Measurements from ENCODE around the gene COIL.

COIL gene

DNA sequence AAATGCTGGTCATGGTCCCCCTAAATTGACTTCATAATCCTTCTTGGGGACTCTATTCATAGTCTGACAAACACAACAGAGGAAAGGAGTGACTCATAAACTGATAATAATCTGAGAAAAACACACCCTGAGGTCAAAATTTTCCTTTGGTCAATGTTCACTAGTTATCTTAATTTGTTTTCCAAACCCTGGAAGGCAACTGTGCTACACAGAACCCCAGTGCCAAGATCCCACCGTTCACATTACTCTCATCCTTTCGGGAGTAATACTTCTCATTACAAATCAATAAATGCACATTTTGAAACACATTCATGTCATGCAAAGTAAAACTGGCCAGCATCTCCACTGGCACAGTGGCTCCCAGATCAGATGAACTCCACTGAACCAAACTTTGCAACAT is 23.2 kb downstream of the COIL start:
- ChIA-PET CTCF (interaction anchor here (0.8 to 2.0 kb wide), 2 partner anchors 13 to 118 kb away, joined by 6 read pairs; no protein-coding TSS in a partner anchor), POLR2A (interaction anchor here (0.9 kb wide), 1 partner anchor 24 kb away, joined by 4 read pairs; the partner anchor contains the start of gene TRIM25)
- TF ChIP-seq, protein P1, sequence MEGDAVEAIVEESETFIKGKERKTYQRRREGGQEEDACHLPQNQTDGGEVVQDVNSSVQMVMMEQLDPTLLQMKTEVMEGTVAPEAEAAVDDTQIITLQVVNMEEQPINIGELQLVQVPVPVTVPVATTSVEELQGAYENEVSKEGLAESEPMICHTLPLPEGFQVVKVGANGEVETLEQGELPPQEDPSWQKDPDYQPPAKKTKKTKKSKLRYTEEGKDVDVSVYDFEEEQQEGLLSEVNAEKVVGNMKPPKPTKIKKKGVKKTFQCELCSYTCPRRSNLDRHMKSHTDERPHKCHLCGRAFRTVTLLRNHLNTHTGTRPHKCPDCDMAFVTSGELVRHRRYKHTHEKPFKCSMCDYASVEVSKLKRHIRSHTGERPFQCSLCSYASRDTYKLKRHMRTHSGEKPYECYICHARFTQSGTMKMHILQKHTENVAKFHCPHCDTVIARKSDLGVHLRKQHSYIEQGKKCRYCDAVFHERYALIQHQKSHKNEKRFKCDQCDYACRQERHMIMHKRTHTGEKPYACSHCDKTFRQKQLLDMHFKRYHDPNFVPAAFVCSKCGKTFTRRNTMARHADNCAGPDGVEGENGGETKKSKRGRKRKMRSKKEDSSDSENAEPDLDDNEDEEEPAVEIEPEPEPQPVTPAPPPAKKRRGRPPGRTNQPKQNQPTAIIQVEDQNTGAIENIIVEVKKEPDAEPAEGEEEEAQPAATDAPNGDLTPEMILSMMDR (IDR thresholded peaks at IDR 0.05; ENCODE audit: control extremely low read depth, extremely low read depth, low read depth, missing control alignments) = no peak
- DNase-seq (ENCODE audit: extremely low spot score) = no peak

DNA sequence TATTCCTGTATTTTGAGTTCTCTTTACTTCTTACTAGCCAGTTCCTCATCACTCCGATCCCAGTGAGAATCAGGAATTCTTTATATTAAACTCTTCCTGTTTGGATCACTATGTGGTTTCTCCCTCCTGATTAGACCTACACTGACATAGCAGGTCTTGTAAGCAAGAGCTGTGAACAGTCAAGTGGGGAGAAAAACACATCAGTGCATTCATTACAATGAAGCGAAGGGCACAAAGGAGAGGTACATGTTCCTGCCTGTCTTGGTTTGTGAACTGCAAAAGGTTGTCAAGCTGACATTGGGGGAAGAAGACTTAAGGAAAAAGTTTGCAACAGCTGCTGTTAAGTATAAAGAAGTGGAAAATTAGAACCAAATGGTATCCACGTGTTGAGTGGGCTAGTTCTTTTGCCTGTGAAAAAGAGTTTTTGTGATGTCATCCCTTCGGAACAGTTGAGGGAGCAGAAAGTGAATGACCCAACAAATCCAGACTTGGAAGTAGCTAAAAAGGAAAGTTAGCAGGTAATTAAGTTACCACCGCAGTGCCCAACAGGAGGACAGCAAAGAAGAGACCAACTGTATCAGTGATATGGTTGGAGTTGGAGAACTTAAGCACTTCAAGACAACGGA is 24.0 kb downstream of the COIL start:
- TF ChIP-seq, protein P1 (IDR thresholded peaks at IDR 0.05; ENCODE audit: control extremely low read depth, extremely low read depth, low read depth, missing control alignments) = no peak
- DNase-seq (ENCODE audit: extremely low spot score) = no peak
- ChIA-PET POLR2A (no interaction called here), CTCF (interaction anchor here (1.1 to 2.0 kb wide), 4 partner anchors 12 to 117 kb away, joined by 3 to 15 read pairs (median 4); no protein-coding TSS in a partner anchor)

DNA sequence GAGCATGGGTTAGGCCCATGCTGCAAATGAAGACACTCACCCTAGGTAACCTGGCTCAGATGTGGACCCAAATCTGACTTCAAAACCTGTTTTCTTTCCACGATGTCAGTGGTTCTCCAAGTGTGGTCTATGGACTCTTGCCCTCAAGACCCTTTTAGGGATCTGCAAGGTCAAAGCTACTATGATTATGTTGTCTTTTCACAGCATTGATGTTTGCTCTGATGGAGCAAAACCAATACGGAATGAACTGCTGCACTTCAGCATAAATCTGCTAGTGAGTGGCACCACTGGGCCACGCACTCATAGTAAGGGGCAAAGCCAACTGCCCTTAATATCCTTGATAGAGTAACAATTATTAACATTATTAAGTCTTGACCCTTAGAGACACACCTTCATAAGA is 25.4 kb downstream of the COIL start:
- DNase-seq (ENCODE audit: extremely low spot score) = no peak
- TF ChIP-seq, protein P1 (IDR thresholded peaks at IDR 0.05; ENCODE audit: control extremely low read depth, extremely low read depth, low read depth, missing control alignments) = no peak
- POLR2A ChIA-PET = no interaction called here
- CTCF ChIA-PET = interaction anchor here (1.3 to 2.0 kb wide), 3 partner anchors 11 to 116 kb away, joined by 3 to 15 read pairs (median 6); no protein-coding TSS in a partner anchor

DNA sequence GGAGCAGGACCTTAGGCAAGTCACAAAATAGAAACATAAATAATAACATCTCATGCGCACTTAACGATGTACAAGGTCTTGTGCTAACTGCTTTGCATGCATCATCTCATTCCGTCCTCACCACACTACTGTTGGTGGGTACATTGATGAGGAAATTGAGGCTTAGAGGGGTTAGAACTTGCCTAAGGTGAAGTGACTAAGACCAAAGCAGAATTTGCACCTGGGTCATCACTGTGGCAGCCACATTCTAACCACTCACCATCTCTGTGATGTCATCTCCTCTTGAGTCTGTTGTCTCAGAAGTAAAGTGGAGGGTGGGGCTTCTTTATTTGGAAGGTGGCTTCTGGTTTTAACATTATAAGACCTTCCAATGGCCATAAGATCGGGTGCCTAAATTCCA is 26.6 kb downstream of the COIL start:
- TF ChIP-seq, protein P1 (IDR thresholded peaks at IDR 0.05; ENCODE audit: control extremely low read depth, extremely low read depth, low read depth, missing control alignments) = no peak
- DNase-seq (ENCODE audit: extremely low spot score) = no peak
- ChIA-PET CTCF (interaction anchor here (4.2 kb wide), 1 partner anchor 114 kb away, joined by 23 read pairs; no protein-coding TSS in a partner anchor), POLR2A (no interaction called here)

DNA sequence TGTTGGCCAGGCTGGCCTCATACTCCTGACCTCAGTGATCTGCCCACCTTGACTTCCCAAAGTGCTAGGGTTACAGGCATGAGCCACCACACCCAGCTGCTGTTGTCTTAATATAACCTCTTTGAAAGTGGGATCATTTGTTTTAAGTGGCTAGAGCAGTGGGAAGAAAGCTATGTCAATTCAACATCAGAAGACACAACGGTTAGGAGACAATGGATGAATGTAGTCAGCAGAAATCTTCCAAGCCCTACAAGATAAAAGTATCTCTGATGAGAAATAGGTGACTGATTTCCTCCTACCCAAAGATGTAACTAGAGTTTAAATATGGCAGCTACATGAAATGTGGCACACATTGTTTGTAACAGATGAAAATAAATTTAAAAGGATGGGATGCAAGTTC is 27.0 kb downstream of the COIL start:
- no peak for DNase-seq (ENCODE audit: extremely low spot score)
- TF ChIP-seq, protein P1 (IDR thresholded peaks at IDR 0.05; ENCODE audit: control extremely low read depth, extremely low read depth, low read depth, missing control alignments) = no peak
- CTCF ChIA-PET = interaction anchor here (4.2 kb wide), 1 partner anchor 114 kb away, joined by 23 read pairs; no protein-coding TSS in a partner anchor
- POLR2A ChIA-PET = no interaction called here

DNA sequence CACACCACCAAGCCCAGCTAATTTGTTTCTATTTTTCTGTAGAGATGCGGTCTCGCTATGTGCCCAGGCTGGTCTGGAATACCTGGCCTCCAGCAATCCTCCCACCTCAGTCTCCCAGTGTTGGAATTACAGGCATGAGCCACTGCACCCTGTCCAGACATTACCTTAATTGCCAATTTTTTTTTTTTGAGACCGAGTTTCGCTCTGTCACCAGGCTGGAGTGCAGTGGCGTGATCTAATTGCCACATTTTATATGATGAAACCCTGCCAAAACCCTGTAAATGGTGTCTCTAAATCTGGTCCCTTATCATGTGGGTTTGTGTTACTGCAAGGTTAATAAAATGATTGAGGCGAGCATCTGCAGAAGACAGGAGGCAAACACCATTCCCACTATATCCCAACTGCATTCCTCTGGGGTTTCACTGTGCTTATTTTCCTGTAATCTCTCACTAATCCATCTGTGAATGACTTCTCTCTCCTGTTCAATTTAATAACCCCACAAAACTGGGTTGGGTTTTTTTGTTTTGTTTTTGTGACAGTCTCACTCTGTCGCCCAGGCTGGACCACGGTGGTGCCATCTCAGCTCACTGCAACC is 27.6 kb downstream of the COIL start:
- ChIA-PET CTCF (interaction anchor here (1.6 to 4.2 kb wide), 4 partner anchors 23 to 153 kb away, joined by 4 to 23 read pairs (median 8); no protein-coding TSS in a partner anchor), POLR2A (interaction anchor here (0.6 kb wide), 1 partner anchor 10 kb away, joined by 4 read pairs; no protein-coding TSS in a partner anchor)
- DNase-seq (ENCODE audit: extremely low spot score) = no peak
- TF ChIP-seq, protein P1 (IDR thresholded peaks at IDR 0.05; ENCODE audit: control extremely low read depth, extremely low read depth, low read depth, missing control alignments) = no peak
